NCI-H1930 (cell line): ENCODE results near the gene FOXF1.

Source experiments
- DNase-seq, 2 experiments: peaks; one replicate each; lab custom pipeline; 2025; lab: John Stamatoyannopoulos, UW

FOXF1 gene

GRCh38 chr16:86558355-86559193, 48.2 kb downstream of the FOXF1 start:
- DNase-seq = no peak

GRCh38 chr16:86559802-86560305, 49.5 kb downstream of the FOXF1 start:
- DNase-seq = no peak

- DNase-seq = no peak
Observed at GRCh38 chr16:86562356-86562755, 52.0 kb downstream of the FOXF1 start.

GRCh38 chr16:86563469-86564345, 53.4 kb downstream of the FOXF1 start:
- DNase-seq = peak; percentile 44 to 70
